Measurements from ENCODE around the gene OTX1. TPM values are rescaled to one million over a fixed set of nuclear protein-coding genes. Genes with fewer than 3 reads are reported as not detected.

Gene OTX1
- total RNA-seq, 1 donor from 2014 or later, result 0.30 TPM

DNA sequence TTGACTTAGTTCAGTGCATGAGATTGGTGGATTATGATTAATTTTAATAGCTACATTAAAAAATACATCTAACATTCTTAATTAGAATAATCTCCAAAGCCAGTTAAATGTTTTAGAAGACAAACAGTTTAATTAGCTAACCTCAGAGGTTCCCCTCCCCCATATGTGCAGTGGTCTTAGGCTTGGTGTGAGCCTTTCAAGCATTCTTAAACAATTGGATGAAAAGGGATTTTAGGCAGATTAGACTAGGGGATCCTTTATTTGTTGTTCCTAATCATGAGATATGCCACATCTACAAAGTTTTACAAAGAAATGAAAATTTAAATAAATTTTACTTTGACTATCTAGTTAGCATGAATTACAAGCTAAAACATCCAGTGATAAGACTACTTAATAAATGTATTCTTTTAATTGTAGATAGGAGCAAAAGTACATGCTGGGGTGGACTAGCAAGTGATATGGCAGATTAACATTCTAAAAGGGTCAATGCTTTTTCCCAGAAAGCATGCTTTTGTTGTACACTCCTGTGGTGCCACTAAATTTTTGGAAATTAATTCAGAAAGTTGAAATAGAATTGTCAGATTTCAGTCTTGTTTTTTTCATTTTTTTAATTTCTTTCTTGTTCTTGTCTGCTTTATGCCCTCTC, 42.7 kb upstream of the OTX1 start:
- H3K9me3 Mint-ChIP-seq (ENCODE audit: unreplicated experiment), result no peaks in the 10 kb centered on the region

DNA sequence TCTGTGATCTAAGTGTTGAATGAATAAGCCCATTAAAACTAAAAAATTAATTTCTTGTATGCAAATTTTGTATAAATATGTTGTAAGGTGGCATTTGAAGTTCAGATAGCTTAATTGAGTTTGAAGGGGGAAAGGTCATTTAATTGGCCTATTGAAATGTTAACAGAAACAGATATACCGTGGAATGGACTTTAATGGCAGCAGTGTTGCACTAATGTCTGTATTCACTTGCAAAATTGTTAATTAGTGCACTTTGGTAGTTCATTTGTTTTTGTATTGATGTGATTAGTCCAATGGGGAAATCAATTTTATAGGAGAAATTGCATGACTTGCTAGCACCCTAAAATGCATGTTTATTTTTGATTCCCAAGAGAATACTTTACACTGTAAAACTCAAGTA, 41.8 kb upstream of the OTX1 start:
- no peak overlapping the region for H2AFZ ChIP-seq (ENCODE audit: low read depth, low read length)
- H3K27me3 ChIP-seq (ENCODE audit: insufficient read depth, low read length), result no peaks in the 10 kb centered on the region
- Mint-ChIP-seq H3K4me1 (ENCODE audit: low read depth, unreplicated experiment) (peaks cover 10% of the 10 kb centered on the region), H3K27me3 (ENCODE audit: low read depth, unreplicated experiment) (no peaks in the 10 kb centered on the region), H3K27ac (ENCODE audit: unreplicated experiment) (no peak overlapping the region), H3K4me3 (ENCODE audit: unreplicated experiment) (no peak overlapping the region), H3K36me3 (ENCODE audit: low read depth, unreplicated experiment) (peaks cover 3% of the 10 kb centered on the region), H3K9me3 (ENCODE audit: unreplicated experiment) (no peaks in the 10 kb centered on the region)
- H3K4me2 ChIP-seq (ENCODE audit: low read length), result no peak overlapping the region
- TF ChIP-seq, protein P1, sequence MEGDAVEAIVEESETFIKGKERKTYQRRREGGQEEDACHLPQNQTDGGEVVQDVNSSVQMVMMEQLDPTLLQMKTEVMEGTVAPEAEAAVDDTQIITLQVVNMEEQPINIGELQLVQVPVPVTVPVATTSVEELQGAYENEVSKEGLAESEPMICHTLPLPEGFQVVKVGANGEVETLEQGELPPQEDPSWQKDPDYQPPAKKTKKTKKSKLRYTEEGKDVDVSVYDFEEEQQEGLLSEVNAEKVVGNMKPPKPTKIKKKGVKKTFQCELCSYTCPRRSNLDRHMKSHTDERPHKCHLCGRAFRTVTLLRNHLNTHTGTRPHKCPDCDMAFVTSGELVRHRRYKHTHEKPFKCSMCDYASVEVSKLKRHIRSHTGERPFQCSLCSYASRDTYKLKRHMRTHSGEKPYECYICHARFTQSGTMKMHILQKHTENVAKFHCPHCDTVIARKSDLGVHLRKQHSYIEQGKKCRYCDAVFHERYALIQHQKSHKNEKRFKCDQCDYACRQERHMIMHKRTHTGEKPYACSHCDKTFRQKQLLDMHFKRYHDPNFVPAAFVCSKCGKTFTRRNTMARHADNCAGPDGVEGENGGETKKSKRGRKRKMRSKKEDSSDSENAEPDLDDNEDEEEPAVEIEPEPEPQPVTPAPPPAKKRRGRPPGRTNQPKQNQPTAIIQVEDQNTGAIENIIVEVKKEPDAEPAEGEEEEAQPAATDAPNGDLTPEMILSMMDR (IDR thresholded peaks at IDR 0.05; ENCODE audit: insufficient read depth, low read depth, low read length), result no peak
- no peak for TF ChIP-seq EZH2 (IDR thresholded peaks at IDR 0.05; ENCODE audit: insufficient read depth, low read length)
- H4K20me1 ChIP-seq (ENCODE audit: insufficient read depth, low read length), result no peaks in the 10 kb centered on the region
- no peak overlapping the region for H3K4me3 ChIP-seq (ENCODE audit: insufficient read depth, low read depth, low read length)
- peaks cover 7% of the 10 kb centered on the region for H3K36me3 ChIP-seq (ENCODE audit: insufficient read depth, low read length)
- H3K79me2 ChIP-seq (ENCODE audit: insufficient read depth, low read length), result no peaks in the 10 kb centered on the region
- no peaks in the 10 kb centered on the region for H3K4me1 ChIP-seq (ENCODE audit: insufficient read depth, low read length)
- H3K9ac ChIP-seq (ENCODE audit: low read length), result no peak overlapping the region
- H3K9me3 ChIP-seq (ENCODE audit: insufficient read depth, low read depth, low read length), result no peaks in the 10 kb centered on the region
- FAIRE-seq (no peak), DNase-seq (ENCODE audit: low read depth) (no peak)
- H3K27ac ChIP-seq (ENCODE audit: low read depth, low read length), result no peak overlapping the region

More for the DNA sequence above, 42.7 kb upstream of the OTX1 start:
- H3K27ac Mint-ChIP-seq (ENCODE audit: unreplicated experiment), result no peak overlapping the region
- no peaks in the 10 kb centered on the region for H3K79me2 ChIP-seq (ENCODE audit: insufficient read depth, low read length)
- H3K4me2 ChIP-seq (ENCODE audit: low read length), result no peak overlapping the region
- FAIRE-seq, result no peak
- H3K4me3 Mint-ChIP-seq (ENCODE audit: unreplicated experiment), result no peak overlapping the region
- no peak overlapping the region for H3K9ac ChIP-seq (ENCODE audit: low read length)
- TF ChIP-seq, protein P1 (IDR thresholded peaks at IDR 0.05; ENCODE audit: insufficient read depth, low read depth, low read length), result no peak
- TF ChIP-seq EZH2 (IDR thresholded peaks at IDR 0.05; ENCODE audit: insufficient read depth, low read length), result no peak
- peaks cover 2% of the 10 kb centered on the region for H3K36me3 ChIP-seq (ENCODE audit: insufficient read depth, low read length)
- DNase-seq (ENCODE audit: low read depth), result no peak
- peaks cover 10% of the 10 kb centered on the region for H3K4me1 Mint-ChIP-seq (ENCODE audit: low read depth, unreplicated experiment)
- no peaks in the 10 kb centered on the region for H3K36me3 Mint-ChIP-seq (ENCODE audit: low read depth, unreplicated experiment)
- H3K27ac ChIP-seq (ENCODE audit: low read depth, low read length), result no peak overlapping the region
- no peaks in the 10 kb centered on the region for H3K27me3 ChIP-seq (ENCODE audit: insufficient read depth, low read length)
- H3K27me3 Mint-ChIP-seq (ENCODE audit: low read depth, unreplicated experiment), result no peaks in the 10 kb centered on the region
- H3K4me3 ChIP-seq (ENCODE audit: insufficient read depth, low read depth, low read length), result no peak overlapping the region
- H3K4me1 ChIP-seq (ENCODE audit: insufficient read depth, low read length), result no peaks in the 10 kb centered on the region
- no peaks in the 10 kb centered on the region for H4K20me1 ChIP-seq (ENCODE audit: insufficient read depth, low read length)
- H3K9me3 ChIP-seq (ENCODE audit: insufficient read depth, low read depth, low read length), result no peaks in the 10 kb centered on the region
- no peak overlapping the region for H2AFZ ChIP-seq (ENCODE audit: low read depth, low read length)

DNA sequence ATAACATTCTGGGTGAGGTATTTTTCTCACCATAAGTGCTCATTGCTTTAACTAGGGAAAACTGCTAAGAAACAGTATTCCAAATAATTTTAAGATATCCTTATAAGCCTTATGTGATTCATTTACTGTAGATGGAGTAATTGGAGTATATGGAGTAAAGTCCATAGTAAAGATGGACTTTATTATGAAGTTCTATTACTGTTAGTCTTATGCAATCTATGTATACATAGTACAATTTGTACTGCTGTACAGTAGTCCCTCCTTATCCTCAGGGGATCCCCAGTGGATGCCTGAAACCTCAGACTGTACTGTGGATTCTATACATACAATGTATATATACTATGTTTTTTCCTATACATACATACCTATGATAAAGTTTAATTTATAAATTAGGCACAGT, 41.1 kb upstream of the OTX1 start:
- Mint-ChIP-seq H3K27me3 (ENCODE audit: low read depth, unreplicated experiment) (no peaks in the 10 kb centered on the region), H3K9me3 (ENCODE audit: unreplicated experiment) (no peaks in the 10 kb centered on the region), H3K27ac (ENCODE audit: unreplicated experiment) (no peak overlapping the region), H3K4me3 (ENCODE audit: unreplicated experiment) (no peak overlapping the region), H3K4me1 (ENCODE audit: low read depth, unreplicated experiment) (peaks cover 10% of the 10 kb centered on the region), H3K36me3 (ENCODE audit: low read depth, unreplicated experiment) (peaks cover 3% of the 10 kb centered on the region)
- no peak overlapping the region for H3K27ac ChIP-seq (ENCODE audit: low read depth, low read length)
- FAIRE-seq (no peak), DNase-seq (ENCODE audit: low read depth) (no peak)
- no peaks in the 10 kb centered on the region for H4K20me1 ChIP-seq (ENCODE audit: insufficient read depth, low read length)
- H3K79me2 ChIP-seq (ENCODE audit: insufficient read depth, low read length), result no peaks in the 10 kb centered on the region
- peaks cover 7% of the 10 kb centered on the region for H3K36me3 ChIP-seq (ENCODE audit: insufficient read depth, low read length)
- no peaks in the 10 kb centered on the region for H3K9me3 ChIP-seq (ENCODE audit: insufficient read depth, low read depth, low read length)
- H3K4me1 ChIP-seq (ENCODE audit: insufficient read depth, low read length), result no peaks in the 10 kb centered on the region
- no peak overlapping the region for H2AFZ ChIP-seq (ENCODE audit: low read depth, low read length)
- H3K27me3 ChIP-seq (ENCODE audit: insufficient read depth, low read length), result no peaks in the 10 kb centered on the region
- no peak overlapping the region for H3K4me2 ChIP-seq (ENCODE audit: low read length)
- no peak overlapping the region for H3K4me3 ChIP-seq (ENCODE audit: insufficient read depth, low read depth, low read length)
- TF ChIP-seq, protein P1 (IDR thresholded peaks at IDR 0.05; ENCODE audit: insufficient read depth, low read depth, low read length), result no peak
- TF ChIP-seq EZH2 (IDR thresholded peaks at IDR 0.05; ENCODE audit: insufficient read depth, low read length), result no peak
- H3K9ac ChIP-seq (ENCODE audit: low read length), result no peak overlapping the region
